ENCODE measurements around the gene ROCK2. TPM values are rescaled to one million over a fixed set of nuclear protein-coding genes. Genes with fewer than 3 reads are reported as not detected.
A peak's percentile ranks its signal among the peaks of the same experiment; 100 is the strongest.

The ROCK2 gene
- total and polyA plus RNA-seq, 2 of the 13 experiments (the other 11 are each of a cell fraction or from before 2014, with no cell fraction given): 38.1 to 119 TPM

DNA sequence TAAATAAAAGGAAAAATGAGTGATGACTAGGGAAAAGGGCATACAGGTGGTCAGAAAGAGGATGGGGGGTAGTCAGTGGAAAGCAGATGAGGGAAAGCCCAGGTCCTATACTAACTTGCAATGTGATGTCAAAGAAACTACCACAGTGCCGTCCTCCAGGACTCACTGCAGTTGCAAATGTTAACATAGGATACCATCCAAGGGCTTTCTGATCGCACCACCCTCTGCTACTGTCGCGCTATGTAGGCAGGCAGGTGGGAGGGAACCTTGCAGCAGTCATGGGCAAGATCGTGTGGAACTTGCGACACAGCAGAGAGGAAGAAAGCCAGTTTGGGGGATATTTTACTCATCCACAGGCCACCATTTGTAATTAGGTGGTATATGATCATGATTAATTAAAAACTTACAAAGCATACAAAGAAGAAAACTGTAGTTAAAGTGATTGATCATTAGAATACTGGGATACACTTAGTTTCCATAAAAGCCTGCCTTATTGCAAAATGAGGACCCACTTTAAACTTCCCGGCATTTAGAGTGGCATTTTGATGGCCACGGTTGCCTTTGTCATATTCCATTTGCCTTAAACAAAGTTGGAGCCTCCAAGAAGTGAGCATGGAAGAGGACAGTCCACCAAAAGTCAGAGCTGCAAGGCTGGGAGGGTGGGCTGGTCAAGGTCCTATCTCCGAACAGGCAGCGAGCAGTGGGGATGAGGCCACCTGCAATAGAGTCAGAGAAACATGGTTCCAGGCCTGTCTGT is 8.5 kb upstream of the ROCK2 start:
- 93% methylated on average over 10 of the region's 10 CpGs for WGBS (ENCODE audit: low lambda C conversion rate)
- Histone ChIP-seq H3K4me1 (ENCODE audit: insufficient read depth, low read length) (peaks cover 84% of the 10 kb centered on the region), H3K27ac (ENCODE audit: extremely low read length, insufficient read depth, low read length) (peak overlapping the region; percentile 81), H3K79me2 (ENCODE audit: insufficient read depth, low read length) (peaks cover 37% of the 10 kb centered on the region), H3K27me3 (ENCODE audit: control insufficient read depth in 1 of 2, insufficient read depth in 2 of 2, low read length in 2 of 2) (no peaks in the 10 kb centered on the region), H3K9me3 (ENCODE audit: low read length) (no peaks in the 10 kb centered on the region), H3K9ac (ENCODE audit: insufficient read depth, low read depth, low read length) (peak overlapping the region; percentile 49; the same call in 1 of the 2 replicates), H3K4me2 (ENCODE audit: low read depth, low read length) (peak overlapping the region; percentile 55), H3K4me3 (replicated peaks in 1 of 3; ENCODE audit: insufficient read depth in 1 of 3, low read depth in 2 of 3, low read length in 3 of 3) (no peak overlapping the region), H4K20me1 (ENCODE audit: insufficient read depth, low read length) (no peaks in the 10 kb centered on the region), H2AFZ (ENCODE audit: low read length) (no peak overlapping the region), H3K36me3 (replicated peaks in 1 of 2; ENCODE audit: control insufficient read depth in 1 of 2, insufficient read depth in 2 of 2, low read length in 2 of 2) (peaks cover 0 to 13% of the 10 kb centered on the region in 2 experiments; a peak in 4 of 5 replicates)
- ATAC-seq: no peak
- CTCF ChIA-PET (ENCODE audit: low intra/inter-chr PET ratio, low total read pairs): no interaction called here
- POLR2A ChIA-PET: interaction anchor here (1.0 to 9.7 kb wide), 7 partner anchors 10 to 70 kb away, joined by 3 to 465 read pairs (median 35); partner anchors contain the start of gene ROCK2
- BruUV-seq (replicated peaks): no TSS peak
- intact Hi-C loops (cut with micrococcal nuclease; ENCODE audit: unreplicated experiment) (no loop called here), in situ Hi-C loops (cut with HindIII; ENCODE audit: extremely low pct_ligation_motif_present, low pct_unique_long_range_greater_than_20kb) (no loop called here)
- DNase-seq (ENCODE audit: low spot score): no peak
- FAIRE-seq: no peak
- TF ChIP-seq ZBTB38 (CRISPR knock-in tag; IDR thresholded peaks at IDR 0.05): peak; percentile 97
- peak; percentile 35; the same call in 1 of the 2 replicates for TF ChIP-seq ZNF274 (CRISPR knock-in tag; IDR thresholded peaks at IDR 0.05)
- 0 out of 2 replicates have a peak, but pooled peaks have one; percentile 12 for TF ChIP-seq YEATS2 (CRISPR knock-in tag; IDR thresholded peaks at IDR 0.05; ENCODE audit: borderline replicate concordance)
- TF ChIP-seq, protein P1, sequence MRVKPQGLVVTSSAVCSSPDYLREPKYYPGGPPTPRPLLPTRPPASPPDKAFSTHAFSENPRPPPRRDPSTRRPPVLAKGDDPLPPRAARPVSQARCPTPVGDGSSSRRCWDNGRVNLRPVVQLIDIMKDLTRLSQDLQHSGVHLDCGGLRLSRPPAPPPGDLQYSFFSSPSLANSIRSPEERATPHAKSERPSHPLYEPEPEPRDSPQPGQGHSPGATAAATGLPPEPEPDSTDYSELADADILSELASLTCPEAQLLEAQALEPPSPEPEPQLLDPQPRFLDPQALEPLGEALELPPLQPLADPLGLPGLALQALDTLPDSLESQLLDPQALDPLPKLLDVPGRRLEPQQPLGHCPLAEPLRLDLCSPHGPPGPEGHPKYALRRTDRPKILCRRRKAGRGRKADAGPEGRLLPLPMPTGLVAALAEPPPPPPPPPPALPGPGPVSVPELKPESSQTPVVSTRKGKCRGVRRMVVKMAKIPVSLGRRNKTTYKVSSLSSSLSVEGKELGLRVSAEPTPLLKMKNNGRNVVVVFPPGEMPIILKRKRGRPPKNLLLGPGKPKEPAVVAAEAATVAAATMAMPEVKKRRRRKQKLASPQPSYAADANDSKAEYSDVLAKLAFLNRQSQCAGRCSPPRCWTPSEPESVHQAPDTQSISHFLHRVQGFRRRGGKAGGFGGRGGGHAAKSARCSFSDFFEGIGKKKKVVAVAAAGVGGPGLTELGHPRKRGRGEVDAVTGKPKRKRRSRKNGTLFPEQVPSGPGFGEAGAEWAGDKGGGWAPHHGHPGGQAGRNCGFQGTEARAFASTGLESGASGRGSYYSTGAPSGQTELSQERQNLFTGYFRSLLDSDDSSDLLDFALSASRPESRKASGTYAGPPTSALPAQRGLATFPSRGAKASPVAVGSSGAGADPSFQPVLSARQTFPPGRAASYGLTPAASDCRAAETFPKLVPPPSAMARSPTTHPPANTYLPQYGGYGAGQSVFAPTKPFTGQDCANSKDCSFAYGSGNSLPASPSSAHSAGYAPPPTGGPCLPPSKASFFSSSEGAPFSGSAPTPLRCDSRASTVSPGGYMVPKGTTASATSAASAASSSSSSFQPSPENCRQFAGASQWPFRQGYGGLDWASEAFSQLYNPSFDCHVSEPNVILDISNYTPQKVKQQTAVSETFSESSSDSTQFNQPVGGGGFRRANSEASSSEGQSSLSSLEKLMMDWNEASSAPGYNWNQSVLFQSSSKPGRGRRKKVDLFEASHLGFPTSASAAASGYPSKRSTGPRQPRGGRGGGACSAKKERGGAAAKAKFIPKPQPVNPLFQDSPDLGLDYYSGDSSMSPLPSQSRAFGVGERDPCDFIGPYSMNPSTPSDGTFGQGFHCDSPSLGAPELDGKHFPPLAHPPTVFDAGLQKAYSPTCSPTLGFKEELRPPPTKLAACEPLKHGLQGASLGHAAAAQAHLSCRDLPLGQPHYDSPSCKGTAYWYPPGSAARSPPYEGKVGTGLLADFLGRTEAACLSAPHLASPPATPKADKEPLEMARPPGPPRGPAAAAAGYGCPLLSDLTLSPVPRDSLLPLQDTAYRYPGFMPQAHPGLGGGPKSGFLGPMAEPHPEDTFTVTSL (CRISPR knock-in tag; IDR thresholded peaks at IDR 0.05; ENCODE audit: borderline replicate concordance): 0 out of 2 replicates have a peak, but pooled peaks have one; percentile 24
- TF ChIP-seq, protein P2, sequence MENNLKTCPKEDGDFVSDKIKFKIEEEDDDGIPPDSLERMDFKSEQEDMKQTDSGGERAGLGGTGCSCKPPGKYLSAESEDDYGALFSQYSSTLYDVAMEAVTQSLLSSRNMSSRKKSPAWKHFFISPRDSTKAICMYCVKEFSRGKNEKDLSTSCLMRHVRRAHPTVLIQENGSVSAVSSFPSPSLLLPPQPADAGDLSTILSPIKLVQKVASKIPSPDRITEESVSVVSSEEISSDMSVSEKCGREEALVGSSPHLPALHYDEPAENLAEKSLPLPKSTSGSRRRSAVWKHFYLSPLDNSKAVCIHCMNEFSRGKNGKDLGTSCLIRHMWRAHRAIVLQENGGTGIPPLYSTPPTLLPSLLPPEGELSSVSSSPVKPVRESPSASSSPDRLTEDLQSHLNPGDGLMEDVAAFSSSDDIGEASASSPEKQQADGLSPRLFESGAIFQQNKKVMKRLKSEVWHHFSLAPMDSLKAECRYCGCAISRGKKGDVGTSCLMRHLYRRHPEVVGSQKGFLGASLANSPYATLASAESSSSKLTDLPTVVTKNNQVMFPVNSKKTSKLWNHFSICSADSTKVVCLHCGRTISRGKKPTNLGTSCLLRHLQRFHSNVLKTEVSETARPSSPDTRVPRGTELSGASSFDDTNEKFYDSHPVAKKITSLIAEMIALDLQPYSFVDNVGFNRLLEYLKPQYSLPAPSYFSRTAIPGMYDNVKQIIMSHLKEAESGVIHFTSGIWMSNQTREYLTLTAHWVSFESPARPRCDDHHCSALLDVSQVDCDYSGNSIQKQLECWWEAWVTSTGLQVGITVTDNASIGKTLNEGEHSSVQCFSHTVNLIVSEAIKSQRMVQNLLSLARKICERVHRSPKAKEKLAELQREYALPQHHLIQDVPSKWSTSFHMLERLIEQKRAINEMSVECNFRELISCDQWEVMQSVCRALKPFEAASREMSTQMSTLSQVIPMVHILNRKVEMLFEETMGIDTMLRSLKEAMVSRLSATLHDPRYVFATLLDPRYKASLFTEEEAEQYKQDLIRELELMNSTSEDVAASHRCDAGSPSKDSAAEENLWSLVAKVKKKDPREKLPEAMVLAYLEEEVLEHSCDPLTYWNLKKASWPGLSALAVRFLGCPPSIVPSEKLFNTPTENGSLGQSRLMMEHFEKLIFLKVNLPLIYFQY (CRISPR knock-in tag; IDR thresholded peaks at IDR 0.05; ENCODE audit: borderline replicate concordance): no peak
- TF ChIP-seq DNMT3B (CRISPR knock-in tag; conservative IDR thresholded peaks at IDR 0.05): no peak
- no peak for TF ChIP-seq ZSCAN20 (CRISPR knock-in tag; IDR thresholded peaks at IDR 0.05; ENCODE audit: borderline replicate concordance)
- TF ChIP-seq ZNF768 (CRISPR knock-in tag; IDR thresholded peaks at IDR 0.05): peak; percentile 67; the same call in 1 of the 2 replicates
- TF ChIP-seq GFI1 (CRISPR knock-in tag; IDR thresholded peaks at IDR 0.05; ENCODE audit: borderline replicate concordance): no peak
- 0 out of 2 replicates have a peak, but pooled peaks have one; percentile 50 for TF ChIP-seq ZNF34 (CRISPR knock-in tag; IDR thresholded peaks at IDR 0.05; ENCODE audit: borderline replicate concordance)
- peak; percentile 15; the same call in 1 of the 2 replicates for TF ChIP-seq CEBPG (CRISPR knock-in tag; IDR thresholded peaks at IDR 0.05)
- TF ChIP-seq ONECUT2 (CRISPR knock-in tag; IDR thresholded peaks at IDR 0.05): no peak
- TF ChIP-seq ZFP82 (CRISPR knock-in tag; IDR thresholded peaks at IDR 0.05; ENCODE audit: borderline replicate concordance): 0 out of 2 replicates have a peak, but pooled peaks have one; percentile 73
- TF ChIP-seq, protein P3, sequence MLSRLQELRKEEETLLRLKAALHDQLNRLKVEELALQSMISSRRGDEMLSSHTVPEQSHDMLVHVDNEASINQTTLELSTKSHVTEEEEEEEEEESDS (CRISPR knock-in tag; IDR thresholded peaks at IDR 0.05; ENCODE audit: borderline replicate concordance): no peak

Measured in HepG2 (cell line).